Right lobe of liver (tissue), 4 donors: ENCODE data around the gene RIMKLA.

Experiments used
- POLR2A ChIP-seq: fragments of 450-650 bp; IDR thresholded peaks from one replicate; pipeline ENCODE4 v1.6.1; 2017; ENCODE audit warnings: antibody characterized with exemption, mild to moderate bottlenecking
- TF ChIP-seq, protein P1 (sequence below), 4 donors: fragments of 200-600 bp in 3 of 4; fragments of 450-650 bp in 1 of 4; IDR thresholded peaks; one replicate each; pipeline versions ENCODE4 v1.5.1 to v1.8.0; 2016 to 2022; ENCODE audit warnings: antibody characterized with exemption in 4 of 4, mild to moderate bottlenecking in 2 of 4
- donor health status: DM: no; HTN: no; CAD: no.
- donor health status: DM: no; HTN: no; CAD: no.
- donor health status: DM: no; HTN: yes; CAD: no.

GRCh38 chr1:42370876-42371549 is 9.6 kb upstream of the RIMKLA start:
- TF ChIP-seq, protein P1, sequence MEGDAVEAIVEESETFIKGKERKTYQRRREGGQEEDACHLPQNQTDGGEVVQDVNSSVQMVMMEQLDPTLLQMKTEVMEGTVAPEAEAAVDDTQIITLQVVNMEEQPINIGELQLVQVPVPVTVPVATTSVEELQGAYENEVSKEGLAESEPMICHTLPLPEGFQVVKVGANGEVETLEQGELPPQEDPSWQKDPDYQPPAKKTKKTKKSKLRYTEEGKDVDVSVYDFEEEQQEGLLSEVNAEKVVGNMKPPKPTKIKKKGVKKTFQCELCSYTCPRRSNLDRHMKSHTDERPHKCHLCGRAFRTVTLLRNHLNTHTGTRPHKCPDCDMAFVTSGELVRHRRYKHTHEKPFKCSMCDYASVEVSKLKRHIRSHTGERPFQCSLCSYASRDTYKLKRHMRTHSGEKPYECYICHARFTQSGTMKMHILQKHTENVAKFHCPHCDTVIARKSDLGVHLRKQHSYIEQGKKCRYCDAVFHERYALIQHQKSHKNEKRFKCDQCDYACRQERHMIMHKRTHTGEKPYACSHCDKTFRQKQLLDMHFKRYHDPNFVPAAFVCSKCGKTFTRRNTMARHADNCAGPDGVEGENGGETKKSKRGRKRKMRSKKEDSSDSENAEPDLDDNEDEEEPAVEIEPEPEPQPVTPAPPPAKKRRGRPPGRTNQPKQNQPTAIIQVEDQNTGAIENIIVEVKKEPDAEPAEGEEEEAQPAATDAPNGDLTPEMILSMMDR (IDR thresholded peaks at IDR 0.05): no peak
- no peak for TF ChIP-seq POLR2A
